Activated T-helper 1 cell treated with anti-CD3 and anti-CD28 coated beads, Interleukin-12 subunit alpha, Interleukin-12 subunit beta, Interleukin-2, Interleukin-4 antibody, amounts not matched to agents 30 ng/mL and 10 ng/mL and 1 ng/mL, durations not matched to agents 14 hours and 24 hours and 36 hours (primary cell): ENCODE results near the gene MPPED2. TPM values are rescaled to one million over a fixed set of nuclear protein-coding genes. Genes with fewer than 3 reads are reported as not detected.

Source experiments
- DNase-seq: peaks from one replicate; pipeline ENCODE4 v3.0.0; 2021; ENCODE audit warnings: low spot score
- H3K27ac Mint-ChIP-seq: one replicate; pipeline ENCODE4 v1.8.0; 2021; ENCODE audit warnings: mild to moderate bottlenecking, mixed read lengths
- H3K27me3 Mint-ChIP-seq: one replicate; pipeline ENCODE4 v1.8.0; 2022; ENCODE audit warnings: mild to moderate bottlenecking, moderate library complexity, mixed read lengths; ENCODE audit not compliant: insufficient read depth
- H3K36me3 Mint-ChIP-seq: one replicate; pipeline ENCODE4 v1.8.0; 2021; ENCODE audit warnings: low read depth, mixed read lengths
- H3K4me1 Mint-ChIP-seq: one replicate; pipeline ENCODE4 v1.8.0; 2021; ENCODE audit warnings: low read depth, mixed read lengths
- H3K4me3 Mint-ChIP-seq: one replicate; pipeline ENCODE4 v1.8.0; 2021; ENCODE audit warnings: mild to moderate bottlenecking, moderate library complexity, mixed read lengths
- H3K9me3 Mint-ChIP-seq: one replicate; pipeline ENCODE4 v1.8.0; 2021; ENCODE audit warnings: mixed read lengths
- intact Hi-C: fragments of 100-400 bp; cut with micrococcal nuclease; formaldehyde crosslinking; loops from one replicate; pipeline ENCODE4 v1.15.1; 2024
- total RNA-seq: library from RNA; stranded (reverse); gene quantifications from 2 replicates; pipeline ENCODE4 v1.2.3, GENCODE V29; 2022

MPPED2 gene
- total RNA-seq, 1 donor from 2014 or later: not detected

GRCh38 chr11:30364139-30364836, 221.9 kb downstream of the MPPED2 start:
- no peak overlapping the region for H3K27ac Mint-ChIP-seq
- no peaks in the 10 kb centered on the region for H3K4me1 Mint-ChIP-seq
- no peak overlapping the region for H3K4me3 Mint-ChIP-seq
- H3K36me3 Mint-ChIP-seq: no peaks in the 10 kb centered on the region
- intact Hi-C loops: no loop called here
- no peak for DNase-seq
- no peaks in the 10 kb centered on the region for H3K9me3 Mint-ChIP-seq
- peaks cover 1% of the 10 kb centered on the region for H3K27me3 Mint-ChIP-seq

- no peak for DNase-seq
- no peaks in the 10 kb centered on the region for H3K27me3 Mint-ChIP-seq
- no peaks in the 10 kb centered on the region for H3K9me3 Mint-ChIP-seq
- intact Hi-C loops: no loop called here
- H3K4me3 Mint-ChIP-seq: no peak overlapping the region
- no peaks in the 10 kb centered on the region for H3K4me1 Mint-ChIP-seq
- H3K36me3 Mint-ChIP-seq: no peaks in the 10 kb centered on the region
- H3K27ac Mint-ChIP-seq: no peak overlapping the region
These were observed 225.4 kb downstream of the MPPED2 start for GRCh38 chr11:30360741-30361140.
